RPMI8226 (cell line): Measurements from ENCODE around the gene LMTK2.
A peak's percentile ranks its signal among the peaks of the same experiment; 100 is the strongest.

Experiments
- DNase-seq: peaks from one replicate; pipeline ENCODE4 v3.0.0-alpha.2; 2015

The LMTK2 gene

DNA sequence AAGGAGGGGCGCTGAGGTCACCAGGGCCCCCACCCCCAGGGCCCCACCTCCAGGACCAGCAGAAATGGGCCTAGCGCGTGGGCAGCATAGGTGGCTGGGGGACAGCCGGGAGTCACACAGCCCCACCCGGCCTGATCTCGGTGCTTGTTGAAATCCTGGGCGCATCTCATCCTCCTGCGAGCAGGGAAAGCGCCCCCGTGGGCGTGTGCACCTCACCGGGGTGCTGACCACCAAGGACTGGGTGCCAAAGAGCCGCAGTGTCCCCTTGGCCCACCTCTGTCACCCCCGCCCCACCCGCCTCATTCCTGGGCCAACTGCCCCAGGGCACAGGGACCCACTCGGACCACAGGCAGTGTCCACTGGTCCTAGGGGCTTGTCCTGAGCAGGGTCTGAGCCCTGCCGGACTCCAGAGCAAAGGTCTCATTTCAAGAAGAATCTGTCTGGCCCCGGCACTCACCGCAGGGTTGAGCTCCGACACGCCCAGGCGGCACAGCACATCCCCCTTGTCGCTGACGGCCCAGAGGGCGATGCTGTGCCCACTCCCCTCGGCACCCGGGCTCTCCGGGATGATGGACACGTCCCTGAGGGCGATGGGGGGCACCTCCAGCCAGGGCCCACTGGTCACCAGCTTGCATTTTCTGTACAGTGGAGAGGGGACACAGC, 116.0 kb downstream of the LMTK2 start:
- no peak for DNase-seq

DNA sequence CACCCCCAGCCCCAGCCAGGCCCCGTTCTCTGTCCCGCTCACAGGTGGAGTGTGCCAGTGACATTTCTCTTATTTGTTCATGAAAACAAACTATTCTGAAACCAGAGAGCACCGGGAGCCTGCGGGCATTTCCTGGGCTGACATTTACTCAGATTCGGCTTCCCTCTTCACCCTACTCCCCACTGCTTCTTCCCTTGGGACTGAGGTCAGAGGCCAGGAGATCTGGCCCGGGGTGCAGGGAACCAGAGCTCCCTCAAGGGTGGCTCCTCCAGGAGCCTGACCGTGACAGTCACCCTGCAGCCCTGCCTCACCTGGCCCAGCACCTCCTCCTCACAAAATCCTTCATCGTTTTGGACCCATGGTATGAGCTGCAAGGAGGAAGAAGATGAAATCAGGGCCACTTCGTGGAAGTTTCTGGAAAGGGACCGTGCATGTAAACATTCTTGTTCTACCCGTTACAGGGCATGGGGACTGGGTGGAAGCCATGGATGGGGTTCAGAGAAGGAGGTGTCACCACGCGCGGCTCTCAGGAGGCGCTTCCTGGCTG, 116.8 kb downstream of the LMTK2 start:
- no peak for DNase-seq

DNA sequence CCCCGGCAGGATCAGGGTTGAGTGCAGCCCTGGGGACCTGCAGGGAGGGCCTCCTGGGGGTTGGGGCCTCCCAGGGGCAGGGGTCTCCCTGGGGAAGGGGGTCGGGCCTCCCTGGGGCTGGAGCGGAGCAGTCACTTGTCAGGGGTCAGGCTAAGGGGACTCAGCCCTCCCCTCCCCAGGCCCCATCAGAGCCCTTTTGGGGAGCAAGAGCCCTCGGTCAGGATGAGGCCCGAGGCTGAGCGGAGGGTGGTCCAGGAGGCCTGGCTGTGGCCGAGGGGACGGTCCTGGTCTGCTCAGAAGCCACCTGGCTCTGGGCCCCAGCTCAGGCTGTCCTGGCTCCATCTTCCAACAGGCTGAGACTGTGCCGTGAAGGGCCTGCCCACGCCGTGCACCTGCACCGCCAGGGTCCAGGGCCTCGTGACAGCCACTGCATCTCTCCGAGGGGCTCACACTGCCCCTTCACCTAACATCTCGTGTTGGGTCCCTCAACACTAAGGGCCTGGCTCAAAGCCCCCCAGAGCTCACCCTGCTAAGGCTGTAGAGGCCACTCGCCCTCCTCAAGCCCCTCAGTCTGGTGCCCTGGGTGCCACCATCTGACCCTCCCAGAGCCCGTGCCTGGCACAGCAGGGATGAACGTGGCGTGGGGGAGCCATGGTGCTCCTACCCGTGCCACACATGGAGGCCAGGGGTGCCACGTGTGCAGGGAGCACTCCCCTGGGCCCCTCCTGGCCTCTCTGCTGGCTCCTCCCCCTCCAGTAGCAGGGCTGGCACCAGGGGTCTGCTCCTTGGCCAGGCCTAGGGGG, 117.4 kb downstream of the LMTK2 start:
- DNase-seq, result no peak

DNA sequence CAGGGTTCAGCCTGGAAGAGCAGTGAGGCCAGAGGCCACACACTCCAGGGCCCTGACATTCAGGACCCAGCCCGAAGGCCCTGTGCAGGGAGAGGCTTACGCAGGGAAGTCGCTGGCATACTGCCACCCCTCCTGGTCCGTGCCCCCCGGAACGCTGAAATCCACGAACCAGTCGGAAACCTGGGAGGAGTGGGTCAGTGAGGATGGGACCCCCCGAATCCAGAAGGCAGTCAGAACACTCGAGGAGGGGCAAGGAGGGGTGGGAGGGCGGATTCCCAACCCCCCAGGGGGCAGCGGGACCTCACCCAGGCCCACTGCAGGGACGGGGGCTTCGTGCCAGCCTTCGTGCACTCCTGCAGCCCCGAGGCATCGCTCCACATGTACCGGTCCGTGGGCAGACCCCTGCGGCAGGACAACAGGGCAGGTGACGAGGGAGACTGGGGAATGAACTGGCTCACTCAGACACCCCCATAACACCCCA, 118.1 kb downstream of the LMTK2 start:
- no peak for DNase-seq

DNA sequence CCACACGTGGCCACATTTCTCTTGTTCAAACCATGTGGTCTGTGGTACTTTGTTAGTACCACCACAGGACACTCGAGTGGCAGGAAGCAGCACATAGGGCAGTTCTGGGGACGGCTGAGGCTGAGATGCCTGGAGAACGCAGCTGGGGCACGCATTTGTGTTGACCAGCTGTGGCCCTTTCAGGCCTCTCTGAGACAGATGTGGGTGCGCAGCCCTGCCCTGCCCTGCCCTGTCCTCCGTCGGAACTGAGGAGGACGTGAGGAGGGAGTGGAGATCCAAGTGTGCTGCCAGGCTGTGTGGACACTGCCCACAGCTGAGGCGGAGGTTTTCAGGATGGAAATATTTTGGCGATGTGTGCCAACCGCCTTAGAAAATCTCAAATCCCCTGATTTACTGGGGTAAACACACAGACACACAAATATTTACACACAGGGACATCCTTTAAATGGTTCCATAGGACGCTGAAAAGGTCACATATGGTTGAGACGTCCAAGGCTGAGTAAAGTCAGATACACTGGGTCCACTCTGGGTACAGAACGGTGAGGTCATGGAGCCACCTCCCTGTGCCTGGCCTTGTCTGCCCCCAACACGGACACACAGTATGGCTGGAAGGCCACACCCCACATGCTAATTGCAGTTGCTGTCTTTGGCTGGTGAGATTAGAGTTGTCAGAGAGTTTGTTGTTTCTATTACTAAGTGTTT, 119.4 kb downstream of the LMTK2 start:
- no peak for DNase-seq

DNA sequence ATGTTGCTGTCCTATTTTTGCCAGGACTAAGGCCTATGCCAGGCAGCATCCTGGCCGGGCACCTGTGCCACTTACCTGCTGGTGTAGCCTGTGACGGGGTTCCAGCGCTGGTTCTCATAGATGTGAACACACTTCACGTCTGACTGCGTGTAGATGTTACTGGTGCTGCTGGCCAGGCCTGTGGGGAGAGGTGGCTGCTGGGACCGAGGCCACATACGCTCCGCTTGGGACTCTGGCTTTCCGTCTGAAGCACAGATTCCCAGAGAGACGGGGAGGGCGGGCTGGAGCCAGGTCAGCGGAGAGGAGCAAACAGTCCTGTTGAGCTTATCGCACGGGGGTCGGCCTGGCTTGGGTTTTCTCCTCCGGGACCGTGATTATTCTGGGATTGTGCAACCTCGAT, 121.3 kb downstream of the LMTK2 start:
- no peak for DNase-seq

DNA sequence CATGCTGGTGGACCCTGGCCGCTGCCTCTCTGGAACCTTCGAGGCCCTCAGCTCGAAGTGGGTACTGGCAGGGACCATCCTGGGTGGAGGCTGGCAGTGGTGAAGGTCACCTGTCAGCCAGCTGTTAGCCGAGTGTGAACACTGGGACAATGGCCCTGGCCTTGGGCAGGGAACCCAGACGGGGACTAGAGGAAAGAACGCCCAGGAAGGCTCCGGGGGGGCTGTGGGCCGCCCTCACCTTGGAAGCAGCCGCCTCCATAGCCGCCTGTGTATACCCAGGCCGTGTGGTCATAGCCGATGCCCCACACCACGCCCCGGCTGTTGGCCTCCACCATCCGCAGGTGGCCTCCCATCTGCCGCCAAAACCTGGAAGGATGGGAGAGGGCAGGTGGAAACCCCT, 122.1 kb downstream of the LMTK2 start:
- no peak for DNase-seq

DNA sequence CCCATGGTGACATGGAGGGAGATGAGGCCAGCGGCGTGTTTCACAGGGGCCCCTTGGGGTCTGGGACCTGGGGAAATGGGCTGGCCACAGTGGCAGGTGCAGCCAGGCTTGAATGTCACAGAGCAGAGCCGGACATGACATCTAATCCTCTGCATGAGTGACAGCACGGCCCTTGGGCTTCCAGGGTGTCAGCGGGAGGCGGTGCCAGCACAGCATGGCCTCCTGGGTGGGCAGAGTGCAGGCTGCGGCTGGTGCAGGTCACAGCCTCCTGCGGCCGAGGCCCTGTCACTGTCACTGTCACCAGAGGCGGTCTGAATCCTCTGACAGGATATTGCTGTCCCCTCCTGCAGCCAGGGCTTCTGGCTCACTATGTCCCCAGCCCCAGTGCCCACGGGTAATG, 122.8 kb downstream of the LMTK2 start:
- DNase-seq, result no peak

DNA sequence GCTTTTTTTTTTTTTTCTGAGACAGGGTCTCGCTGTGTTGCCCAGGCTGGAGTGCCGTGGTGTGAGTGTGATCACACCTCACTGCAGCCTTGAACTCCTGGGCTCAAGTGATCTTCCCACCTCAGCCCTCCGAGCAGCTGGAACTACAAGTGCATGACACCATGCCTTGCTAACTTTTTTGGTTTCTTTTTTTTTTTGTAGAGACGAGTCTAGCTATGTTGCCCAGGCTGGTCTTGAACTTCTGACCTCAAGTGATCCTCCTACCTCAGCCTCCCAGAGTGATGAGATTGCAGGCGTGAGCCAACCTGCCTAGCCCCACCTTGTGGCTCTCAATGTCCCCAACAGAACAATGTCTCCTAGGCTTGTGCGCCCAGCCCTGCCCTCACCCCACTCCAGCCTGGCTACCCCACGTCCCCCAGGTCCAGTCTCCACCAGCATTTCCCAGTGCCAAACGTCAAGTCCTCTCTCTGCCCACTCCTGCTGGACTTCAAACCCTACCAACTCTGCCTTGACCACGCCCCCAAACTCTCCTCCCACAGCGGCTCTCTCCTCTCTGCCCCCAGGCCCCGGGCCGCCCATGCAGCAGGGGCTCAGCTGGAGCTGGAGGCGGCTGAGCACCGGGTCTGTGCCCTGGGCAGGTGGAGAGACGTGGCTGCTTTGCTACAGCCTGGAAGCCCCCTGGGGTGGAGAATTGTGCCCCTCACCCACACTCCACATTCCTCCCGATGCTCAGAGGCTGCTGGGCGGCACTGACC, 123.5 kb downstream of the LMTK2 start:
- peak; percentile 15 for DNase-seq

DNA sequence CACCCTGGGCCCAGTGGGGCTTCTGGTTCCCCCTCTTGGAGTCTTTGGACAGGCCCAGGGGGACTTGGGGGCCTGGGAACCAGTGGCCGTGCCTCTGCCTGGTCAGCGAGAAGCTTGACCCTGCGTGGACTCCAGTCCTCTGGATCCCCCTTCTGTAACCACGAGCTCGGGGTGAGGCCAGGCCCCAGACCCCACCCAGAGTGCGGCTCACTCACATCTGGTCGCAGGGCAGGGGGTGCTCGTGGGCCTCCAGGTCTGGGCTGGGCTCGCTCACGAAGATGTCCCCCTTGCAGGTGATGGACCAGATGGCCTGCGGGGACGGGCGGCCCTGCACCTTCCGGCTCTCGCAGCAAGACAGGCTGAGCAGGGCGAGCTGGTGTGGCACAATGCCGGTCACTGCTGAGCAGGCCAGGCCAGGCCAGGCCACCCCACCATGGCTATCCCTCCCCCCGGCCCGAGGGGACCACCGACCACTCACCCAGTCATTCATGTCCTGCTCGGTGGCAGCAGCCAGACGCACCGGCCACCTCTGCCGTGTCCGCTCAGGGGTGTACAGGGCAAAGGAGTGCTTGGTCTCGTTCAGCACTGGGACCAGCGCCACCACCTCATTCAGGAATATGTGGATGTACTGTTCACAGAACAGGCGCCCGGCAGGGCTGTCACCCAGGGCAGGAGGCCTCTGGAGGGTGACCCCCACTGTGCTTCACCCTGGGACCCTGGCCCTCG, 124.2 kb downstream of the LMTK2 start:
- no peak for DNase-seq

DNA sequence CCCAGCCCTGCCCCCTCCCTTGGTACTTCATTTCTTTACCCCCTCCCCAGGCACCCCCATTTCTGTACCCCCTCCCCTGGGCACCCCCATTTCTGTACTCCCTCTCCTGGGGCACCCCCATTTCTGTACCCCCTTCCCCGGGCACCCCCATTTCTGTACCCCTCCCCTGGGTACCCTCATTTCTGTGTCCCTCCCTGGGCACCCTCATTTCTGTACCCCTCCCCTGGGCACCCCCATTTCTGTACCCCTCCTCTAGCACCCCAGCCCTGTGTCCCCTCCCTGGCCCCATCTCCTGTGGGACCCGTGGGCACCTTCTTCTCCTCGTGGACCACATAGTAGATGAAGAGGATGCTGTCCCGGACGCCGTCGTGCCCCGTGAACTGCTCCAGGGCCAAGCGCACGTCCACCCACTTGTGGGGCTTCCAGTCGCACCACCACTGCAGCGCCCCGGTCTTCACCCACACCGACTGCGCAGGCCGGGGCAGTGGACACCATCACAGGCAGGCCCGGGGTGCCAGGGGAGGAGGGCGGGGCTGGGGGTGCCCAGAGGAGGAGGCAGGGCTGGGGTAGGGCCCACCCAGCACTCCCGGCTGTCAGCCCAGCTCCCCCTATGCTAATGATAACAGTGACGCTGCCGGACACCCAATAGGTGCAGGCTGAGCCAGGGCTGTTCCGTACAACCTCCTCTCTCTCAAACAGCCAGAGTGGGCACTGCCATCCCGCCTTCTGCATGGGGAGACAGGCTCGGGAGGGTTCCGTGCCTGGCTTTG, 125.0 kb downstream of the LMTK2 start:
- DNase-seq, result no peak

DNA sequence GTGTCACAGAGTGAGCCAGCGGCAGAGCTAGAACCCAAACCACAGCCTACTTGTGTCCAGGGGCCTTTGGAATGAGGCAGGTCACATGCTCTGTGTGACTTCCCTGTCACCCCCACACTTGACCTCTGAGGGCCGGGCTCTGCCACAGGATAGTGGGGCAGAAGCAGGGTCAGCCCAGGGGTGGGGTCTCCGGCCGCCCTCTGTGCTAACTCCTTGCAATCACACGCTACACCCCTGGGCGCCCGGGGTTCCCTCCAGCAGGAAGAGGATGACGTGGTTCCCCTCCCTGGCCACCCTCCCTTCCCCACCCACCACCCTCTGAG, 125.6 kb downstream of the LMTK2 start:
- no peak for DNase-seq

DNA sequence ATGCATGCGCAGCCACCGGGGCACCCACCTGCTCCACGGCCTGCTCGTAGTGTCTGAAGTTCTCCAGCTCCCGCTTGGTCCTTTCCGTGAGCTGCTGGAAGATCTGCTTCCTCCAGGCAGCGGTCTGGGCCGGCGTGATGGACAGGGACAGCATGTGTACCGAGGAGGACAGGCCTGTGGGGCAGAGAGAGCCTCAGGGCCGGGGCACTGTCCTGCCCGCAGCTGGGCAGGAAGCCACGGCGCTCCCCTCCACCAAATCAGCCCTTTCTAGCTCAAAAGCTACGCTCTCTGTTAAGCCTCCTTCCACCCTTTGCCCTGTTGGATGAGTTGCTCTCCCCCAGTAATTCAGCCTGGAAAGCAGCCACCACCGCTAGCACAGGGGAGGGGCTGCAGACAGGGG, 126.1 kb downstream of the LMTK2 start:
- no peak for DNase-seq

DNA sequence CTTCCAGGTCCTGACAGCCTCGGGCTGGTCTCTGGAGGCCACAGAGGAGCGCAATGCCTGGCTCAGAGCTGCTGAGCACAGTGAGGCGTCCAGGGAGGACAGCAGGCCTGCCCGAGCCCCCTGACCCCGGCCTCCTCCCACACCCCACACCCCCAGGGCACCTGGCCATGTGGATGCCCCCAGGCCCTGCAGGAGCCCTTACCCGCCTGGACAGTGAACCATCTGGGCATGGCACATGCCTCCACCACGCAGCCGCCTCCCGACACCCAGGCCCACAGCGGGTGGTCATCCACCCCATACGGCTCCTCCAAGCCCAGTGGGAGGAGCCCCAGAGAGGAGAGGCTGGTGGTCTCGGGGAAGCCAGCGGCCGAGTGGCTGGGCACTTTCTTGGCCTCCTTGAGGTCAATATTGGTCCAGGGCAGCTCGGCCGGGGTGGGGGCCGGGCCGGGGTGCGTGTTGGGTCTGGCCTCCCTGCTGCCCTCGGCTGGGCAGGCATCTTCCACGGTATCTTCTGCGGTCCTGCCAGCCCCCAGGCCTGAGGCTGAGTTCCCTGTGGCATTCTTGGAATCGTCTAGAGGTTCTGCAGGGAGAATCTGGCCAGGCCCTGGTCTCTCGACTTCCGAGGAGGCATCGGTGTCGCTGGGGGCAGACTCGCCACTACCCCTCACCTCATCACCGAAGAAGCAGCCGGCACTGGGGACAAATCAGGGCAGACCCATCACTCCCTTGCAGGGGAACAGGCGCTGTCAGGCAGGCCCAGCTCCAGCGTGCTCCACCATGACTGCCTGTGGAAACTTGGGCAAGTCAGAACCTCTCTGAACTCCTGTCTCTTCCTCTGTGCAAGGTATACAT, 126.8 kb downstream of the LMTK2 start:
- DNase-seq, result no peak

DNA sequence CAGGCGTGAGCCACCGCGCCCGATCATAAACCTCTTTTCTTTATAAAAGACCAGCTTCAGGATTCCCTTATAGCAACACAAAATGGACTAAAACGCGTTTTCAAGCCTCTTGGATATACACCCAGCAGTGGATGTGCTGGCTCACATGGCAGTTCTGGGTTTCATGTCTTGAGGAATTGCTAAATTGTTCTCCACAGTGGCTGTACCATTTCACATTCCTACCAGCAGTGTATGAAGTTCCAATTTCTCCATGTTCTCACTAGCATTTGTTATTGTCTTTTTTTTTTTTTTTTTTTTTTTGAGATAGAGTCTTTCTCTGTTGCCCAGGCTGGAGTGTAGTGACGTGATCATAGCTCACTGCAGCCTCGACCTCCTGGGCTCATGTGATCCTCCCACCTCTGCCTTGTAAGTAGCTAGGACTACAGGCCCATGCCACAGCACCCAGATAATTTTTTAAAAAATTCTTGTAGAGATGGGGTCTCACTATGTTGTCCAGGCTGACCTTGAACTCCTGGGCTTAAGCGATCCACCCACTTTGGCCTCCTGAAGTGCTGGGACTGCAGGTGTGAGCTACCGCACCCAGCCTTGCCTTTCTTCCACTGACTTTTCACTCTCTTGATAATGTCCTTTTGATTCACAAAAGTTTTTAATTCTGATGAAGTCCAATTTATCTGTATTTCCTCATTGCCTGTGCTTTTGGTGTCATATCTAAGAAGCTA, 127.9 kb downstream of the LMTK2 start:
- DNase-seq, result no peak

DNA sequence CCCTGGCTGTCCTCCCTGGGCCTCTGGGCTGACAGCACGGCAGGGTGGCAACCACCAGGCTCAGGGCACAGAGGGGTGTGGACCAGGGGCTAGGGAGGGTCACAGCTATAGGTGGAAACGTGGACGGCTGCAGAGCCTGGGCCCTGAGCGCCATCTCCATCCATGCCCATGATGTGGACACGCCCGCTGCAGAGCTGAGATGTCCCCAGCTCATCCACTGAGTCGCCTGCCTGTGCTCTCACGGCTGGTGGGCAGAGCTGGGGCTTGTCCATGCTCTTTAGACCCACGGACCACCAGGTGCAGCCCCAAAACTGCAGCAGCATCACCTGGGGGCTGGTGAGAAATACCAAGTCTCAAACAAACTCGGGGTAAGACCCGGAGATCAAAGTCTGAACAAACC, 129.2 kb downstream of the LMTK2 start:
- no peak for DNase-seq

DNA sequence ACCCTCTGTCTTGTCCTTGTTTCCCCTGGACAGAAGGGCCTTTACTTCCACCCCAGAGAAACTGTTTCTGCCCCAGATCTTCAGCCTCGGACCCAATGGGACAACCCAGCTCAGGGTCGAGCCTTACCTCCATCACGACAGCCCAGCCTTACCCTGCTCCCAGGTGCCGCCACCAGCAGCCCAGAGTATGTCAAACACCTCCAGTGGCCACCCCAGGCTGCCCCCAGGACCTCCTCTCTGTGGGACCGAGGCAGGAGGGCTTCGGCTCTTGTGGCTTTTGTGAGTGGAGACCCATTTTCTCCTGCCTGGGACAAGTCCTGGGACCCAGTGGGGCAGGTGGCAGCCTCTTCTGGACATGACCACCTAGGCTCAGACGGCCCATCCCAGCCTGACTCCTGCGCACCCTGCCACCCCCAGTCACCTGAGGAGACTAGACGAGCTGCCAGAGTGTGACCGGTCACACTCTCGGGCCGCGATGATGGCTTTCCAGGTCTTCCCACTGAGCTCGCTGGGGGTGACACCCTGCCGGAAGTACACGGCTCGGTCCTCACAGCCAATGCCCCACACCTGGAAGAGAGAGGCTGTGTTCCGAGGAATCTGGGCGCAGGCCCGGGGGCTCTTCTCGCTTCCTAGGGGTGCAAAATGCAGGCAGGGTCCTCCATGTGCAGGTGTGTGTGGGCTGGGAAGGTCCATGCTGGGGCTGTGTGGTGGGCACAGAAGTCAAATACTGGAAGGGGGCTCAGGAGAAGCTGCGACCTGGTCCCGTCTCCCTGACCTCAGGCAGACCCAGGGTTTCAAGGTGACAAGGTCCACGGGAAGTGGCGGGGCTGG, 129.9 kb downstream of the LMTK2 start:
- no peak for DNase-seq

DNA sequence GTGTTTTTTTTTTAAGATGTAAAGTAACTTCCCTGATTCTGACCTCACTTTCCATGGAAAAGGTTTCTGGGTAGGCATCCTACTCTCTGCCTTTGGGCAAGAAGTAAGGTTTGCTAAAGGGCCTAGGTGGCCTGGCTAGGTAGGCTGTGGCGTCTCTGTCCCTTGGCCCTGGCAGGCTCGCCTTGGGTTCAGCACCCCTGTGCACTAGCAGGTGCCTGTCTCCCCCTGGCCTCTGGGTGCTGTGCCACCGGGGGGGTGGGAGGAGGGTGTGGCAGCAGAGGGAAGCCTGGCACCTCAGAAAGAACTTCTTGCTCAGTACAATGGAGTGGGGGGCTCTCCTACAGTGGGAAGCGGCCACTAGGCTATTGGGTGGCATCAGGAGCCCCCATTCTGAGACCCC, 131.4 kb downstream of the LMTK2 start:
- DNase-seq, result no peak

DNA sequence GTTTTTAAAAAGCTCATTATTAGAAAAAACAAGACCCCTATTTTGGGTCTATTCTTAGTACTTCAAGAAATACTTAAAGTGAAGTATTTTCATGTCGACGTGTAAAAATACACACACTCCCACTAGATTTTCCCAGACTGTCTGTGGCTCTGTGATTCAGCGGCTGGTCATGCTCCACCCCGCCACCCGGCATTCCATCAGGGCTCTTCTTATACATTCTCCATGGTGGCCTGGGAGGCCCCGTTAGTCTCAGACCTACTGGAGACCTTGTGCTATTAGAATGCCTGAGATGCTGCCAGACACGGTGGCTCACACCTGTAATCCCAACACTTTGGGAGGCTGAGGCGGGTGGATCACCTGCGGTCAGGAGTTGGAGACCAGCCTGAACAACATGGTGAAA, 132.3 kb downstream of the LMTK2 start:
- DNase-seq, result no peak
